ENCODE measurements around the gene FAM156B. TPM values are rescaled to one million over a fixed set of nuclear protein-coding genes. Genes with fewer than 3 reads are reported as not detected.
"Not testable (repeated sequence)": the region's sequence is repeated elsewhere in the genome, so short reads cannot be mapped to it uniquely, and the experiment has no call there.

The FAM156B gene
- total RNA-seq, 2 donors from 2014 or later: 6.7 to 17.1 TPM

DNA sequence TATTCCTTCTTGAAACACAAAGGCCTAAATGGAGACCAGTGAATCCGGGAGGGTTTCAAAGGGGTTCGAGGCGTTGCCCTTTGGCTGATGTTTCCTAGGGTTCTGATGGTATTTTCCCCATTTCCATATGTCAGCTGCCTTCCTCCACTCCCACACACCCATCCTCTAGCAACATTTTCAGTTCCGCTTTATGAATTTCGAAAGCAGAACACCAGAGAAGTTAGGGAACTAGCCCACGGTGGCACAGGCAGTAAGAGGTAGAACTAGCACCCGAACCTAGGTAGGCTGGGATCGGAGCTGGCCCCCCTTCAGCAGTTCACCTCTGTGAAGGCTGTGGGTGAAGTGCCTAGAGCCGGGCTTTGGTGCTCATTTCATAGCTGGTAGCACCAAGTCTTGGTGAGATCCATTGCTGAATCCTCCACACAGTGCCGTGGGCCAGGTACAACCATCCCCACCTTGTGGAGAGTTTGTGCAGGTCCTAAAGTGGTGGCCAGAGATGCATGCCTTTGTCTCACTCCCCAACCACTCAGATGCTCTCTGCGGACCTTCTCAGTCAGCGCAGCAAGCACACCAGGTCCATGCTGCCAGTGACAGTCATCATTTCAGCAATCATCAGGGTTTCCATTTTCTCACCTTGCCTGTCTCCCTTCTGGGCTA lies 12.3 kb downstream of the FAM156B start:
- H3K27ac ChIP-seq; H3K27me3 ChIP-seq; H3K4me1 ChIP-seq; H3K9ac ChIP-seq (ENCODE audit: low read depth in 2 of 2, low read length in 2 of 2); DNase-seq; intact Hi-C loops (cut with DNase I); H3K9me3 ChIP-seq; H3K36me3 ChIP-seq; H3K4me3 ChIP-seq: not testable (repeated sequence)

DNA sequence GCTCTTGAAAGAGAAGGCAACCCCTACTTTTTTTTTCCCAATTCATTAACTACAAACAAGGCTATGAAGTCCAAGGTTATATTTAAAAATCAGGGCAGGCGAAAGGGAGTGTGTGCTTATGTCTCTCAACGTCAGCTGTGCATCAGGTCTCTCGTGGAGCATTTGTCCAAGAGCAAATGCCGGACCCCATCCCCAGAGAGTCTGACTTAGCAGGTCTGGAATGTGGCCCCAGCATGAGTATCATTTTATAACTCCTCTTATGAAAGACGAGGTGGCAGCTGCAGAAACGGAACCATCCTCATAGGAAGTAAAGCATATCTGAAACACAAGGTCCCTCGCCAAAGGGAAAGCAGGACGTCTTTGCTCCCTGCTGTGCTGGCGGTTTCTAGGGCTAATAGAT lies 16.6 kb downstream of the FAM156B start:
- H3K9me3 ChIP-seq; H3K4me3 ChIP-seq; H3K27me3 ChIP-seq; DNase-seq; intact Hi-C loops (cut with DNase I); H3K4me1 ChIP-seq; H3K9ac ChIP-seq (ENCODE audit: low read depth in 2 of 2, low read length in 2 of 2); H3K27ac ChIP-seq; H3K36me3 ChIP-seq: not testable (repeated sequence)

DNA sequence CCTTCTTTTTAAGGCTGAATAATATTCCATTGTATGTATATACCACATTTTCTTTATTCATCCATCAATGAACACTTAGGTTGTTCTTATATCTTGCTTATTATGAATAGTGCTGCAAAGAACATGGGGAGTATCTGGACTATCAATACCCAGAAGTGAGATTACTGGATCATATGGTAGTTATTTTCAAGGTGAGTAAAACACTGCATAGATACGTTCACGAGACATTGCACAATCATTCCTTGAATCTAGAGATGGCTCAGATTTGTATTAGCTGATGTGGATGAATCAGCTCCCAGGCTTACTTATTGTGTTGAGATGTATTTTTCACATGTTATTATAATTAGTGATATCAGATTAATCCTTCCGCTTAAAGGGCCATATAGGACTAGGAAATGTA lies 17.6 kb downstream of the FAM156B start:
- H3K4me3 ChIP-seq; H3K4me1 ChIP-seq; H3K27ac ChIP-seq; intact Hi-C loops (cut with DNase I); H3K9ac ChIP-seq (ENCODE audit: low read depth in 2 of 2, low read length in 2 of 2); H3K9me3 ChIP-seq; H3K27me3 ChIP-seq; H3K36me3 ChIP-seq; DNase-seq: not testable (repeated sequence)

GRCh38 chrX:52923781-52924241 lies 26.7 kb downstream of the FAM156B start:
- Histone ChIP-seq H3K9ac (ENCODE audit: low read depth in 2 of 2, low read length in 2 of 2) (no peak overlapping the region), H3K9me3 (no peaks in the 10 kb centered on the region), H3K4me1 (no peaks in the 10 kb centered on the region), H3K27ac (no peak overlapping the region), H3K4me3 (no peak overlapping the region), H3K36me3 (no peaks in the 10 kb centered on the region), H3K27me3 (no peaks in the 10 kb centered on the region)
- DNase-seq: peak; percentile 17
- intact Hi-C loops (cut with DNase I): no loop called here
- TF ChIP-seq CTCF (IDR thresholded peaks at IDR 0.05): no peak

GRCh38 chrX:52930214-52930613 lies 33.1 kb downstream of the FAM156B start:
- H3K9ac ChIP-seq (ENCODE audit: low read depth in 2 of 2, low read length in 2 of 2); H3K27ac ChIP-seq; H3K36me3 ChIP-seq; H3K4me3 ChIP-seq; H3K27me3 ChIP-seq; intact Hi-C loops (cut with DNase I); DNase-seq; H3K4me1 ChIP-seq; H3K9me3 ChIP-seq: not testable (repeated sequence)

DNA sequence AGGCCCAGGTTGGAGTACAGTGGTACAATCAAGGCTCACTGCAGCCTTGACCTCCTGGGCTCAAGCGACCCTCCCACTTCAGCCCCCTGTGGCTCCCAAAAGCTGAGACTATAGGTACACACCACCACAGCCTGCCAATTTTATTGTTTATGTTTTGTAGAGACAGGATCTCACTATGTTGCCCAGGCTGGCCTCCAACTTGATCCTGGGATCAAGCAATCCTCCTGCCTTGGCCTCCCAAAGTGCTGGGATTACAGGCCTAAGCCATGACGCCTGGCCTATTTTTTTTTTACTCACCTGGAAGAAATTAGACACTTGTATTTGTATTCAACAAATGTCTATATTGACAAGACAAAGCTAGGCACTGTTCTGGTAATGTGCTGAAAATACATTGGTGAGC lies 36.1 kb downstream of the FAM156B start:
- Histone ChIP-seq H3K4me1 (no peaks in the 10 kb centered on the region), H3K36me3 (no peaks in the 10 kb centered on the region), H3K9ac (ENCODE audit: low read depth in 2 of 2, low read length in 2 of 2) (no peak overlapping the region), H3K4me3 (no peak overlapping the region), H3K9me3 (no peaks in the 10 kb centered on the region), H3K27ac (no peak overlapping the region), H3K27me3 (no peaks in the 10 kb centered on the region)
- no peak for TF ChIP-seq CTCF (IDR thresholded peaks at IDR 0.05)
- DNase-seq: no peak
- intact Hi-C loops (cut with DNase I): no loop called here

- DNase-seq: no peak
- intact Hi-C loops (cut with DNase I): no loop called here
- H3K4me1 ChIP-seq: no peaks in the 10 kb centered on the region
- peak overlapping the region in 1 of 2 donors; percentile 44 for H3K9ac ChIP-seq (ENCODE audit: low read depth in 2 of 2, low read length in 2 of 2)
- no peaks in the 10 kb centered on the region for H3K9me3 ChIP-seq
- no peak for TF ChIP-seq CTCF (IDR thresholded peaks at IDR 0.05)
- H3K27ac ChIP-seq: peak overlapping the region; percentile 92
- H3K4me3 ChIP-seq: peak overlapping the region; percentile 59
- no peaks in the 10 kb centered on the region for H3K27me3 ChIP-seq
- H3K36me3 ChIP-seq: no peaks in the 10 kb centered on the region
Measured at GRCh38 chrX:52933976-52934703, 37.0 kb downstream of the FAM156B start.

All from colonic mucosa (tissue), 4 donors.